BE2C (cell line): Measurements from ENCODE around the gene KRTAP10-3.
"Not testable (repeated sequence)": the region's sequence is repeated elsewhere in the genome, so short reads cannot be mapped to it uniquely, and the experiment has no call there.

Source experiments
- DNase-seq: peaks from one replicate; pipeline ENCODE4 v3.0.0-alpha.2; 2020
- H3K27me3 ChIP-seq: fragments of 250-450 bp; sonication (Bioruptor Pico); 2 replicates; pipeline ENCODE4 v1.5.1; 2020; ENCODE audit warnings: mild to moderate bottlenecking
- H3K36me3 ChIP-seq: fragments of 250-450 bp; sonication (Bioruptor Pico); 2 replicates; pipeline ENCODE4 v1.5.1; 2020; ENCODE audit warnings: mild to moderate bottlenecking
- H3K4me1 ChIP-seq: fragments of 250-450 bp; sonication (Bioruptor Pico); 2 replicates; pipeline ENCODE4 v1.5.1; 2020
- H3K4me3 ChIP-seq: 2 replicates; pipeline ENCODE4 v1.5.1; 2011; ENCODE audit warnings: low read depth, low read length
- H3K9me3 ChIP-seq: fragments of 250-450 bp; sonication (Bioruptor Pico); 2 replicates; pipeline ENCODE4 v1.5.1; 2020
- TF ChIP-seq, protein P1 (sequence below): IDR thresholded peaks from 2 replicates; pipeline ENCODE4 v1.5.1; 2012; ENCODE audit warnings: mild to moderate bottlenecking, low read depth, low read length

KRTAP10-3 gene

DNA sequence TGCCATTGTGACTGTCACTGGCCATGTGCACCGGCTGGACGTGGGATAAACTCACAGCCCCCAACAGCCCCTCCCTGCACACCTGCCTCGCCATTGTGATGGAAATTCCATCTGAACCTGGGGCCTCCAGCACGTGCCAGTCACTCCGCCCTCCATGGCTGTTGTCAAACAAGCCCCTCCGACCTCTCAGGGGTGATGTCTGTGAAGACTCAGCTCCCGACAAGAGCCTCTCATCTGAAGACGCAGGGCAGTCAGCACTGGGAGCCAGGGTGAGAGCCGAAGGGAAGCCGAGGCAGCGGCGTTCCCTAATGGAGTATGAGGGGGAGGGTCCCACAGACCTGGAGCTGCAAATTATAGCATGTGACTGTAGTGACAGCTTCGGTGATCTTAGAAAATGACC lies 5.9 kb downstream of the KRTAP10-3 start:
- Histone ChIP-seq H3K27me3 (peaks cover 64% of the 10 kb centered on the region), H3K4me1 (no peaks in the 10 kb centered on the region), H3K9me3 (no peaks in the 10 kb centered on the region), H3K4me3 (no peak overlapping the region), H3K36me3 (no peaks in the 10 kb centered on the region)
- TF ChIP-seq, protein P1, sequence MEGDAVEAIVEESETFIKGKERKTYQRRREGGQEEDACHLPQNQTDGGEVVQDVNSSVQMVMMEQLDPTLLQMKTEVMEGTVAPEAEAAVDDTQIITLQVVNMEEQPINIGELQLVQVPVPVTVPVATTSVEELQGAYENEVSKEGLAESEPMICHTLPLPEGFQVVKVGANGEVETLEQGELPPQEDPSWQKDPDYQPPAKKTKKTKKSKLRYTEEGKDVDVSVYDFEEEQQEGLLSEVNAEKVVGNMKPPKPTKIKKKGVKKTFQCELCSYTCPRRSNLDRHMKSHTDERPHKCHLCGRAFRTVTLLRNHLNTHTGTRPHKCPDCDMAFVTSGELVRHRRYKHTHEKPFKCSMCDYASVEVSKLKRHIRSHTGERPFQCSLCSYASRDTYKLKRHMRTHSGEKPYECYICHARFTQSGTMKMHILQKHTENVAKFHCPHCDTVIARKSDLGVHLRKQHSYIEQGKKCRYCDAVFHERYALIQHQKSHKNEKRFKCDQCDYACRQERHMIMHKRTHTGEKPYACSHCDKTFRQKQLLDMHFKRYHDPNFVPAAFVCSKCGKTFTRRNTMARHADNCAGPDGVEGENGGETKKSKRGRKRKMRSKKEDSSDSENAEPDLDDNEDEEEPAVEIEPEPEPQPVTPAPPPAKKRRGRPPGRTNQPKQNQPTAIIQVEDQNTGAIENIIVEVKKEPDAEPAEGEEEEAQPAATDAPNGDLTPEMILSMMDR = no peak
- no peak for DNase-seq

GRCh38 chr21:44552136-44552535 lies 6.5 kb downstream of the KRTAP10-3 start:
- TF ChIP-seq, protein P1 = no peak
- Histone ChIP-seq H3K36me3 (no peaks in the 10 kb centered on the region), H3K4me1 (no peaks in the 10 kb centered on the region), H3K27me3 (peaks cover 64% of the 10 kb centered on the region), H3K4me3 (no peak overlapping the region), H3K9me3 (no peaks in the 10 kb centered on the region)
- no peak for DNase-seq

GRCh38 chr21:44551340-44551961 lies 7.1 kb downstream of the KRTAP10-3 start, which contains the start of gene KRTAP10-2:
TSS of gene KRTAP10-2 (minus strand) at chr21:44551505. CDS start at chr21:44551458, 47 bp downstream.
- no peaks in the 10 kb centered on the region for H3K4me1 ChIP-seq
- TF ChIP-seq, protein P1 = no peak
- no peaks in the 10 kb centered on the region for H3K36me3 ChIP-seq
- H3K27me3 ChIP-seq = peaks cover 58% of the 10 kb centered on the region
- no peaks in the 10 kb centered on the region for H3K9me3 ChIP-seq
- no peak for DNase-seq
- no peak within 1 kb of the TSS for H3K4me3 ChIP-seq

DNA sequence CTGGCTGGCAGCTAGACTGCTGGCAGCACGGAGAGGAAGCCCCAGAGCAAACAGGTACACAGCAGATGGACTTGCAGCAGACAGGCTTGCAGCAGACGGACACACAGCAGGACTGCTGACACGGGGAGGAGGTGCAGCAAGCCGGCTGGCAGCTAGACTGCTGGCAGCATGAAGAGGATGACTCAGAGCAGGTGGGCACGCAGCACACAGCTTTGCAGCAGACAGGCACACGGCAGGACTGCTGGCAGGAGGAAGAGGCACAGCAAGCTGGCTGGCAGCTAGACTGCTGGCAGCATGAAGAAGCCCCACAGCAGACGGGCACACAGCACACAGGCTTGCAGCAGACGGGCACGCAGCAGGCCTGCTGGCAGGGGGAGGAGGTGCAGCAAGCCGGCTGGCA lies 7.8 kb downstream of the KRTAP10-3 start:
- Histone ChIP-seq H3K4me3 (no peak overlapping the region), H3K4me1 (no peaks in the 10 kb centered on the region), H3K9me3 (no peaks in the 10 kb centered on the region), H3K36me3 (no peaks in the 10 kb centered on the region), H3K27me3 (peaks cover 56% of the 10 kb centered on the region)
- DNase-seq = no peak
- TF ChIP-seq, protein P1 = no peak

- H3K27me3 ChIP-seq = peaks cover 53% of the 10 kb centered on the region
- not testable (repeated sequence) for H3K4me3 ChIP-seq, H3K4me1 ChIP-seq, H3K36me3 ChIP-seq, H3K9me3 ChIP-seq, DNase-seq
Observed at GRCh38 chr21:44550285-44550684, 8.3 kb downstream of the KRTAP10-3 start.

GRCh38 chr21:44549525-44550211 lies 8.9 kb downstream of the KRTAP10-3 start:
- TF ChIP-seq, protein P1 = no peak
- no peaks in the 10 kb centered on the region for H3K9me3 ChIP-seq
- DNase-seq = no peak
- no peaks in the 10 kb centered on the region for H3K4me1 ChIP-seq
- H3K27me3 ChIP-seq = peaks cover 47% of the 10 kb centered on the region
- H3K4me3 ChIP-seq = no peak overlapping the region
- no peaks in the 10 kb centered on the region for H3K36me3 ChIP-seq
